Pancreas (tissue), 10 donors: Measurements from ENCODE around the gene TAF1A. TPM values are rescaled to one million over a fixed set of nuclear protein-coding genes. Genes with fewer than 3 reads are reported as not detected.
A peak's percentile ranks its signal among the peaks of the same experiment; 100 is the strongest.

ENCODE experiments used
- ATAC-seq, 4 donors: fragments of 200-7000 bp; cut with Tn5 transposase; one replicate each; pipeline versions ENCODE4 v1.8.0 to v1.9.1; 2020; ENCODE audit warnings: mild to moderate bottlenecking in 4 of 4, moderate library complexity in 4 of 4
- DNase-seq, 6 donors: peaks; one replicate each; pipeline ENCODE4 v3.0.0-alpha.2; 2020
- FAIRE-seq: peaks from 2 replicates; lab custom pipeline; 2012; peaks lifted over from hg19 to GRCh38; lab: Jason Lieb, UNC
- H3K27ac ChIP-seq, 4 donors: fragments of 200-600 bp; sonication (generic); 1 replicate in 3 of 4; 2 replicates in 1 of 4; pipeline versions ENCODE4 v1.5.0 to v1.8.0; 2020
- H3K27me3 ChIP-seq, 4 donors: fragments of 200-600 bp; one replicate each; pipeline ENCODE4 v1.8.0; 2021
- H3K36me3 ChIP-seq, 3 donors: fragments of 200-600 bp; sonication (generic) in 1 of 3; one replicate each; pipeline versions ENCODE4 v1.5.0 to v1.8.0; 2020 to 2021
- H3K4me1 ChIP-seq, 3 donors: fragments of 200-600 bp; one replicate each; pipeline ENCODE4 v1.8.0; 2021
- H3K4me3 ChIP-seq, 4 donors: fragments of 200-600 bp; sonication (generic) in 2 of 4; one replicate each; pipeline versions ENCODE4 v1.5.0 to v1.8.0; 2020 to 2021
- H3K9me3 ChIP-seq, 4 donors: fragments of 200-600 bp; one replicate each; pipeline ENCODE4 v1.8.0; 2021
- WGBS, 2 donors: extraction: QIAGEN DNeasy Blood & Tissue Kit; methylation state at CpG; one replicate each; pipeline ENCODE4 v1.1.7; 2013; 5-methylcytosine and 5-hydroxymethylcytosine counted together
- intact Hi-C, 3 donors: fragments of 100-400 bp; cut with DNase I; formaldehyde crosslinking; loops; one replicate each; pipeline versions ENCODE4 v1.11.1 to v1.14.2; 2022
- polyA plus RNA-seq, 2 donors: library from polyadenylated mRNA; stranded (reverse); fragments of 200-250 nt; gene quantifications; one replicate each; pipeline ENCODE4 v1.2.3, GENCODE V29; 2013
- total RNA-seq, 6 donors: library from RNA; stranded (reverse); fragmentation: NEBNext Ultra II Directional in 4 of 6; extraction: Animal tissue kit (Norgen Biotek cat#: 25700) in 4 of 6; gene quantifications; one replicate each; pipeline versions ENCODE4 v1.2.1 to v1.2.4, GENCODE V29; 2021 to 2023
- TF ChIP-seq, protein P1 (sequence below), 4 donors: fragments of 200-600 bp; sonication (generic) in 3 of 4; IDR thresholded peaks; one replicate each; pipeline versions ENCODE4 v1.5.0 to v1.8.0; 2021; ENCODE audit warnings: antibody characterized with exemption in 4 of 4
- donor health status: healthy with polysubstance abuse.
- donor health status: DM: no; HTN: no; CAD: no; lungs with moderate emphysema.
- donor health status: DM: no; HTN: no; CAD: no.
- donor health status: control.
- donor health status: control.
- donor health status: Bipolar disorder and iron deficiency.
- donor health status: DM: yes; HTN: yes; CAD: no.
- donor health status: DM: no; HTN: no; CAD: no.
- donor health status: DM: no; HTN: no; CAD: no.
- donor health status: DM: yes; HTN: yes; CAD: no.

Gene TAF1A
- total and polyA plus RNA-seq, 8 donors: 1.4 to 4.1 (median 2.0) TPM

DNA sequence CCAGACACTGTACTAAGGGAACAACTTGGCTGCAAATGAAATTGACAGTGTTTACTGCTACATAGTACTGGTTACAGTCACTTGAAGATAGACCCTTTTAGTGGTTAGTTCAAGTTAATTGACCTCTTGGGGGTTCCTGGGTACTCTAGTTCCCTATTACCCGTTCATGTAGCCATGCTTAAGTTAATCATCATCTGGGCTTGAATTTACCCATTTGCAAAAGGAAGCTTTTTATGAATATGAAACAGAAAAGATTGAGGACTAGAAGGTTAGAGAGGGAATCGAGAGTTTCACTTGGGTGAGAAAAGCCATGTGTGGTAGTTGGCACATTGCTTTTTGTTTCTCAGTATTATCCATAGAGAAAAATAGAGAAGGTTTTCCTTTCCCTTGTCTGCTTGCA lies 30.8 kb upstream of the TAF1A start:
- 56 to 60% methylated on average over 2 of the region's 2 CpGs for WGBS, 2 donors
- intact Hi-C loops: no loop called here
- FAIRE-seq: no peak
- DNase-seq: no peak
- Histone ChIP-seq H3K4me1 (peaks cover 0 to 17% (median 5%) of the 10 kb centered on the region in 3 donors), H3K9me3 (no peaks in the 10 kb centered on the region), H3K36me3 (peaks cover 0 to 11% (median 0%) of the 10 kb centered on the region in 3 donors), H3K4me3 (no peak overlapping the region), H3K27ac (no peak overlapping the region), H3K27me3 (no peaks in the 10 kb centered on the region)
- ATAC-seq: no peak
- TF ChIP-seq, protein P1, sequence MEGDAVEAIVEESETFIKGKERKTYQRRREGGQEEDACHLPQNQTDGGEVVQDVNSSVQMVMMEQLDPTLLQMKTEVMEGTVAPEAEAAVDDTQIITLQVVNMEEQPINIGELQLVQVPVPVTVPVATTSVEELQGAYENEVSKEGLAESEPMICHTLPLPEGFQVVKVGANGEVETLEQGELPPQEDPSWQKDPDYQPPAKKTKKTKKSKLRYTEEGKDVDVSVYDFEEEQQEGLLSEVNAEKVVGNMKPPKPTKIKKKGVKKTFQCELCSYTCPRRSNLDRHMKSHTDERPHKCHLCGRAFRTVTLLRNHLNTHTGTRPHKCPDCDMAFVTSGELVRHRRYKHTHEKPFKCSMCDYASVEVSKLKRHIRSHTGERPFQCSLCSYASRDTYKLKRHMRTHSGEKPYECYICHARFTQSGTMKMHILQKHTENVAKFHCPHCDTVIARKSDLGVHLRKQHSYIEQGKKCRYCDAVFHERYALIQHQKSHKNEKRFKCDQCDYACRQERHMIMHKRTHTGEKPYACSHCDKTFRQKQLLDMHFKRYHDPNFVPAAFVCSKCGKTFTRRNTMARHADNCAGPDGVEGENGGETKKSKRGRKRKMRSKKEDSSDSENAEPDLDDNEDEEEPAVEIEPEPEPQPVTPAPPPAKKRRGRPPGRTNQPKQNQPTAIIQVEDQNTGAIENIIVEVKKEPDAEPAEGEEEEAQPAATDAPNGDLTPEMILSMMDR (IDR thresholded peaks at IDR 0.05): no peak

DNA sequence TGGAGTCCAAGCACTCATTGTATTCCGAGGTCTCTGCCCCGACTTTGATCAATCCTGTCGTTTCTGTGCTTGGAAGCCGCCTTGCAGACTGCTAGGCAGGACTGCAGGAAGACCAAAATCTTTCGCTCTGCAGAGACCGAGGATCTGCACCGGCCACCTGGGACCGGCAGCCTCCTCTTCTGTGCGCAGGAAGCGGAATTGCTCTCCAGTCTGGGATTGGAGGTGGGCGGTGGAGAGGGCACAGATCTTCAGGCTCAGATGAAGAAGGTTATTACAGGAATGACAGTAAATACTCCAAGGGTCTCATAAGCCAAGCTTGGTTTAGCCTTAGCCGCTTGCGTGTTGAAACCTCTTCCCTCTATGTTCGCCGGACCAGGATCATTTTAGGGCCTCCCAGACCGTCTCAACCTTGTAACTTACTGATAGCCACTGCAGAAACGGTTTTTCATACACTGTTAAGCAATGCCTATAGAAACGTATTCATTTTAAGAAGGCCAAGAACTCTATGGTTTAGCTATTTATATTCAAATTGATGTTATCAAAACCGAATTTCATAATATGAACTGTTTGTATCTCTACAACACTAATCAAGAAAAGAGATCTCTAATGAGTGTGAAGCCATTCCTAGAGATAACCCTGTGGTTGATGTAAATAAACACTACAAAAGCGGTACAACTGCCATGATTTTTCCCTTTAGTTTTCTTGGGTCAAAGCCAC lies 29.3 kb upstream of the TAF1A start:
- intact Hi-C loops: no loop called here
- ATAC-seq: peak in 3 of 4 donors; percentile 21 to 35 (median 28)
- H3K36me3 ChIP-seq: peaks cover 0 to 5% (median 0%) of the 10 kb centered on the region in 3 donors
- peak overlapping the region in 1 of 4 donors; percentile 71 for H3K27ac ChIP-seq
- no peak for FAIRE-seq
- peaks cover 0 to 17% (median 5%) of the 10 kb centered on the region in 3 donors for H3K4me1 ChIP-seq
- WGBS, 2 donors: 9 to 10% methylated on average over 20 of the region's 20 CpGs
- H3K9me3 ChIP-seq: no peaks in the 10 kb centered on the region
- TF ChIP-seq, protein P1 (IDR thresholded peaks at IDR 0.05): no peak
- H3K27me3 ChIP-seq: no peaks in the 10 kb centered on the region
- DNase-seq: peak; percentile 18 to 66 (median 35)
- peak overlapping the region; percentile 87 to 94 (median 91) for H3K4me3 ChIP-seq

DNA sequence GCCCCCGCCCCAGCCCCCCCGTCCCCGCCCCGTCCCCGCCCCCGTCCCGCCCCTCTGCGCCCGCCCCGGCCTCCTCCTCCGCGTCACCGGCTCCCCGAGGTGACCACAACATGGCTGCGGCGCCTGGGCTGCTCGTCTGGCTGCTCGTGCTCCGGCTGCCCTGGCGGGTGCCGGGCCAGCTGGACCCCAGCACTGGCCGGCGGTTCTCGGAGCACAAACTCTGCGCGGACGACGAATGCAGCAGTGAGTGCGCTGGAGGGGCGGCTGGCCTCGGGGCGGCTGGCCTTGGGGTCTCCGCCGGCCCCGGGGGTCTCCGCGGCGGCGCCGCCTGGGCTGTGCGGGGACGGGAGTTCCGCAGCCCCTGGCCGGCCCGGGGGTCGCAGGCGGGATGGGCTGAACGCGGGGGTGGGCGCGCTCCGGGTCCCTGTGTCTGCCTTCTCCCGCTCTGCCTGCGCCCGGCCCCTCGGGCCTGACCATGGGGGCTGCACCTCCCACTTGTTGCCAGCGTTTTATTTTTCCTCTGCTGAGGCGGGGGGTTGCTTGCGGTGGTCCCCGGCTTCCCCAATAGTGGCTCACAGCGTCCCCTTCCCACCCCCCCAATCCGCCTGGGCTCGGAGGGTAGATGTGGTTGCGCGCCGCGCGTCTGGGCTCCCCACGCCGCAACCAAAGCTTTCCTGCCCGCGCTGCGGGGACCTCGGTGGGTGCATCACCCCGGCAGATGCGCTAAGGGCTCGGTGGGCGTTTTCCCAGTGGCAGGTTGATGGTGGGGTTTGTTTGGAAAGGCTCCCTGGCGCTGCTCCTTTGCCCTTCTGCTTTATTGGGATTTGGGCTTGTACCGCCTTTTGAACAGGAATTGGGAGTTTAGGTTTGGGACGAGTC lies 28.5 kb upstream of the TAF1A start, which contains the start of gene MIA3:
Gene MIA3 (plus strand): TSS at position 97 of the 879 bp plus-strand sequence. CDS start 14 bp downstream, at position 111.
- FAIRE-seq: no peak
- H3K9me3 ChIP-seq: no peaks in the 10 kb centered on the region
- peak; percentile 58 to 79 (median 66) for ATAC-seq
- H3K36me3 ChIP-seq: no peaks in the 10 kb centered on the region
- peak; percentile 27 to 95 (median 84) for DNase-seq
- H3K27ac ChIP-seq: peak within 1 kb of the TSS; percentile 73 to 80 (median 77)
- WGBS, 2 donors: 0 to 1% methylated on average over 46 to 80 of the region's 81 CpGs
- TF ChIP-seq, protein P1 (IDR thresholded peaks at IDR 0.05): no peak
- peak within 1 kb of the TSS; percentile 87 to 94 (median 91) for H3K4me3 ChIP-seq
- H3K4me1 ChIP-seq: peaks cover 0 to 17% (median 5%) of the 10 kb centered on the region in 3 donors
- intact Hi-C loops: no loop called here
- H3K27me3 ChIP-seq: no peaks in the 10 kb centered on the region

DNA sequence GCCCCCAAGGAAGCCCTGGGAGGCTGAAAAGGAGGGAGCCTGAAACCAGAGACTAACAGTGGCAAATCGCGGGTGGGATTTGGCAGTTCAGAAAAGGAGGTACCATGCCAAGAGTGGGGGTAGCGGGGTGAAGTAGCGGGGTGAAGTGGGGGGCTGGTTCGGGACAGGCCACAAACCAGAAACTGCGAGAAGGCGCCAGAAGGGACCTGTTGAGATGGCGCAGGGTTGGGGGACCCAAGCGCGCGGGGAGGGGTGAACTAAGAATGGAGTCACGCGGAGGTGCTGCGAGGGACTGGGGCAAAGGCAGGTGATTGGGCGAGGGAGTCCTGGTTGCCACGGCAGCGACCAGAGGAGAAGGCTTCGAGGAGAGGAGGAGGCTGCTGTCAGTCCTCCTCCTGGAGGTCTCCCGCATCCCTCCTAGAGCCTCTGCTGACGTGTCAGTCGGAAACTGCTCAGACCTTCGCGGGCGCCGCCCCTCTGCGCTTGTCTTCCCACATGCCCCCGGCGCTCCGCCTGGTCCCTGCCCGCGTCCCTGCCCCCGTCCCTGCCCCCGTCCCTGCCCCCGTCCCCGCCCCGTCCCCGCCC lies 27.7 kb upstream of the TAF1A start:
- ATAC-seq (peak; percentile 88 to 95 (median 92)), FAIRE-seq (no peak), DNase-seq (peak; percentile 93 to 99 (median 98))
- Histone ChIP-seq H3K36me3 (no peaks in the 10 kb centered on the region), H3K4me1 (peaks cover 0 to 17% (median 5%) of the 10 kb centered on the region in 3 donors), H3K9me3 (no peaks in the 10 kb centered on the region), H3K4me3 (peak overlapping the region; percentile 23 to 48 (median 40)), H3K27ac (peak overlapping the region; percentile 56 to 80 (median 67)), H3K27me3 (no peaks in the 10 kb centered on the region)
- intact Hi-C loops: no loop called here
- 1 to 2% methylated on average over 14 to 36 of the region's 37 CpGs for WGBS, 2 donors
- TF ChIP-seq, protein P1 (IDR thresholded peaks at IDR 0.05): no peak
